ENCODE data around the gene PLCB4.

GRCh38 chr20:9021699-9022098 lies 47.2 kb upstream of the PLCB4 start:
- TF ChIP-seq SPI1 (IDR thresholded peaks at IDR 0.05; ENCODE audit: borderline replicate concordance, low read depth) (no peak), CTCF (IDR thresholded peaks at IDR 0.05; ENCODE audit: insufficient read depth, low read length) (no peak), REST (IDR thresholded peaks at IDR 0.05; ENCODE audit: insufficient replicate concordance, low read depth) (no peak), GABPA (IDR thresholded peaks at IDR 0.05; ENCODE audit: low read depth) (no peak)
